A549 (cell line): Measurements from ENCODE around the gene CLPTM1.

Experiments used
- BHLHE40 ChIP-seq: IDR thresholded peaks from 2 replicates; pipeline ENCODE4 v1.6.1; 2012; ENCODE audit warnings: low read depth, low read length, inconsistent platforms
- CTCF ChIP-seq: fragments of >200 bp; sonication (Bioruptor Twin); formaldehyde crosslinking; IDR thresholded peaks from 3 replicates; pipeline ENCODE4 v1.5.1; 2016
- EP300 ChIP-seq, 2 experiments: fragments of >200 bp; sonication (Bioruptor Twin); formaldehyde crosslinking; IDR thresholded peaks; 2 replicates in 1 of 2; 3 replicates in 1 of 2; pipeline ENCODE4 v1.6.1; 2016 to 2017
- FOSL2 ChIP-seq, 2 experiments: fragments of 450-650 bp in 1 of 2; fragments of >200 bp in 1 of 2; sonication (Bioruptor Twin) in 1 of 2; formaldehyde crosslinking; IDR thresholded peaks; 2 replicates each; pipeline versions ENCODE4 v1.5.0 to v1.6.1; 2016 to 2020; ENCODE audit warnings: mild to moderate bottlenecking in 1 of 2, moderate library complexity in 1 of 2
- HOXB5 ChIP-seq: fragments of 250-450 bp; sonication (Bioruptor Pico); IDR thresholded peaks from 2 replicates; pipeline ENCODE4 v1.5.0; 2020; ENCODE audit warnings: mild to moderate bottlenecking, moderate library complexity
- JUN ChIP-seq, 2 experiments: fragments of >200 bp; sonication (Bioruptor Twin); formaldehyde crosslinking; IDR thresholded peaks; 2 replicates in 1 of 2; 3 replicates in 1 of 2; pipeline ENCODE4 v1.6.1; 2016 to 2017
- POLR2A ChIP-seq: IDR thresholded peaks from 2 replicates; pipeline ENCODE4 v1.6.1; 2012; ENCODE audit warnings: mild to moderate bottlenecking, low read length
- RAD21 ChIP-seq, 2 experiments: fragments of >200 bp in 1 of 2; sonication (Bioruptor Twin) in 1 of 2; formaldehyde crosslinking in 1 of 2; IDR thresholded peaks in 1 of 2; conservative IDR thresholded peaks in 1 of 2; 2 replicates in 1 of 2; 3 replicates in 1 of 2; pipeline ENCODE4 v1.6.1; 2012 to 2018; ENCODE audit warnings: inconsistent platforms in 1 of 2
- REST ChIP-seq: fragments of 200-600 bp; sonication (generic); IDR thresholded peaks from 2 replicates; pipeline ENCODE4 v1.6.1; 2016; ENCODE audit warnings: antibody characterized with exemption, mild to moderate bottlenecking, moderate library complexity
- RFX5 ChIP-seq: fragments of 450-650 bp; IDR thresholded peaks from 2 replicates; pipeline ENCODE4 v1.7.1; 2014; ENCODE audit warnings: antibody characterized with exemption, mild to moderate bottlenecking, moderate library complexity
- TP53 ChIP-seq: fragments of 250-450 bp; sonication (Bioruptor Pico); IDR thresholded peaks from 2 replicates; pipeline ENCODE4 v1.5.0; 2021; ENCODE audit warnings: mild to moderate bottlenecking, moderate library complexity
- USF2 ChIP-seq: fragments of 450-650 bp; IDR thresholded peaks from 2 replicates; pipeline ENCODE4 v1.6.1; 2014; ENCODE audit warnings: antibody characterized with exemption

- TF ChIP-seq RAD21 (conservative IDR thresholded peaks at IDR 0.05 in 1 of 2, IDR thresholded peaks at IDR 0.05 in 1 of 2): no peak
- TF ChIP-seq POLR2A: no peak
- no peak for TF ChIP-seq CTCF
- no peak for TF ChIP-seq FOSL2 (IDR thresholded peaks at IDR 0.05)
- TF ChIP-seq FOSL2 (CRISPR knock-in tag; IDR thresholded peaks at IDR 0.05): no peak
- no peak for TF ChIP-seq HOXB5 (CRISPR knock-in tag)
- no peak for TF ChIP-seq TP53
- TF ChIP-seq USF2: no peak
- TF ChIP-seq RFX5: no peak
- no peak for TF ChIP-seq EP300 (IDR thresholded peaks at IDR 0.05)
- no peak for TF ChIP-seq BHLHE40
- TF ChIP-seq REST: no peak
- TF ChIP-seq JUN (IDR thresholded peaks at IDR 0.05): no peak
Measured at GRCh38 chr19:44974857-44975256, 19.7 kb downstream of the CLPTM1 start.
